ENCODE data around the gene N4BP2.

N4BP2 gene

DNA sequence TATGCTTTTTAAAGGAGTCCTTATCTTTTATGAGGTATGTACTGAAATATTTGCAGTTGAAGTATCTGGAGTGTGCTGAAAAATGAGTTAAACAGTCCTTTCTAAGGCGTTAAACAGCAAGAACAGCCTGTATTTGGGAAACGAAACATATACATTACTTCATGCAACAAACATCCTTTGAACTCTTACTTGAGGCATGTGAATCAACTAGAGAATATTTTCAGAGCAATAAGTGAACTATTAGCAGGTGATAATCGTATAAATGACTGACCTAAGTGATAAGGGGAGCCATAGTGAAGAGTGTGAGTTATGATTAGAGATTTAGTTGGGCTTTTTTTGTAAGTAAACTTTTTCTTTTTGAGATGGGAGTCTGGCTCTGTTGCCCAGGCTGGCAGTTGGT is 94.3 kb downstream of the N4BP2 start:
- DNase-seq (ENCODE audit: low read depth) = no peak
- TF ChIP-seq, protein P1, sequence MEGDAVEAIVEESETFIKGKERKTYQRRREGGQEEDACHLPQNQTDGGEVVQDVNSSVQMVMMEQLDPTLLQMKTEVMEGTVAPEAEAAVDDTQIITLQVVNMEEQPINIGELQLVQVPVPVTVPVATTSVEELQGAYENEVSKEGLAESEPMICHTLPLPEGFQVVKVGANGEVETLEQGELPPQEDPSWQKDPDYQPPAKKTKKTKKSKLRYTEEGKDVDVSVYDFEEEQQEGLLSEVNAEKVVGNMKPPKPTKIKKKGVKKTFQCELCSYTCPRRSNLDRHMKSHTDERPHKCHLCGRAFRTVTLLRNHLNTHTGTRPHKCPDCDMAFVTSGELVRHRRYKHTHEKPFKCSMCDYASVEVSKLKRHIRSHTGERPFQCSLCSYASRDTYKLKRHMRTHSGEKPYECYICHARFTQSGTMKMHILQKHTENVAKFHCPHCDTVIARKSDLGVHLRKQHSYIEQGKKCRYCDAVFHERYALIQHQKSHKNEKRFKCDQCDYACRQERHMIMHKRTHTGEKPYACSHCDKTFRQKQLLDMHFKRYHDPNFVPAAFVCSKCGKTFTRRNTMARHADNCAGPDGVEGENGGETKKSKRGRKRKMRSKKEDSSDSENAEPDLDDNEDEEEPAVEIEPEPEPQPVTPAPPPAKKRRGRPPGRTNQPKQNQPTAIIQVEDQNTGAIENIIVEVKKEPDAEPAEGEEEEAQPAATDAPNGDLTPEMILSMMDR (IDR thresholded peaks at IDR 0.05; ENCODE audit: insufficient read depth, low read depth, low read length, missing control alignments) = no peak
- H3K4me3 ChIP-seq (ENCODE audit: low read depth, low read length) = no peak overlapping the region

DNA sequence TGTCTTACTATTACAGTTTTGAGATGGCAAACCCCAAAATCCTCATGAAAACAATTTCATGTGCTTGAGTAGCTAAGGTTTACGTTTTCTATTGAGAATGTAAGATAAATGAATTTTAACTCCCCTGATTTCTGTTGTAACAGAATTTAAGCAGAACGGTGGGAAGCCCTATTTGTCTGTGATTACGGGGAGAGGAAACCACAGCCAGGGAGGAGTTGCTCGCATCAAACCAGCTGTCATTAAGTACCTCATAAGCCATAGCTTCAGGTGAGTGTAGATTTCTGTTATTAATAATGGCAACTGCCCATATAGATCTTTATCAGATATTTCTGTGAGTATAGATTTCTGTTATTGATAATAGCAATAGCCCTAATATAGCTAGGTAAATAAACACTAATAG is 96.0 kb downstream of the N4BP2 start:
- TF ChIP-seq, protein P1 (IDR thresholded peaks at IDR 0.05; ENCODE audit: insufficient read depth, low read depth, low read length, missing control alignments) = no peak
- H3K4me3 ChIP-seq (ENCODE audit: low read depth, low read length) = no peak overlapping the region
- DNase-seq (ENCODE audit: low read depth) = peak; percentile 19

DNA sequence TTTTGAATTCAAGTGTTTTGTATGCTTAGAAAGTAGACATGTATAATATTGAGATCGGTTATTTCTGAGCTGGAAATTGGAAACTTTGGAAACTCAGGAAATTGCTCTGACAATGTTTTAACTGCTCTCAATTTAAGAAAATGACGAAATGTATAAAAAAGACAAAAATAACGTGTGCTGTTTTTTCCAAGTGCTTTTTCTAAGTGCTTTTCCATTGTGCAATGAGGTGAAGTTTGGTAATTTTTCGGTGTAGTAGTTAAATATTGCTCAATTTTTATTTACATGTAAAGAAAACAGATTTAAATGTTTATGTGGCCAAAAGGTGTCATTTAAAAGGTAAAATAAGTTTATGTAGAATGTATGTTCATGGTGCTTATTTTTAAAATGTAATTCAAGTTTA is 100.8 kb downstream of the N4BP2 start:
- H3K4me3 ChIP-seq (ENCODE audit: low read depth, low read length) = no peak overlapping the region
- DNase-seq (ENCODE audit: low read depth) = no peak
- TF ChIP-seq, protein P1 (IDR thresholded peaks at IDR 0.05; ENCODE audit: insufficient read depth, low read depth, low read length, missing control alignments) = no peak

DNA sequence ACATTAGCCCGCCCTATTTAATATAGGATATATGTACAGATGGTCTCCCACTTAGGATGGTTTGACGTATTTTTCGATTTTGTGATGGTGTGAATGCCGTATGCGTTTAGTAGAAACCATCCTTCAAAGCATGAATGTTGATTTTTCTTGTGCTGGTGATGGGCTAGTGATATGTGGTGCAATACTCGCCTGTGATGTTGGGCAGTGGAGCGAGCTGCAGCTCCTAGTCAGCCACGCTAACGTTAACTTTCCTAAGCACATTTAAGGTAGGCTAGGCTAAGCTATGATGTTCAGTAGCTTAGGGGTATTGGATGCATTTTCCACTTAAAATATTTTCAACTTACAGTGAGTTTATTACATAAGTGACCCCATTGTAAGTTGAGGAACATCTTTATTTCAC is 103.6 kb downstream of the N4BP2 start:
- TF ChIP-seq, protein P1 (IDR thresholded peaks at IDR 0.05; ENCODE audit: insufficient read depth, low read depth, low read length, missing control alignments) = no peak
- DNase-seq (ENCODE audit: low read depth) = no peak
- no peak overlapping the region for H3K4me3 ChIP-seq (ENCODE audit: low read depth, low read length)

DNA sequence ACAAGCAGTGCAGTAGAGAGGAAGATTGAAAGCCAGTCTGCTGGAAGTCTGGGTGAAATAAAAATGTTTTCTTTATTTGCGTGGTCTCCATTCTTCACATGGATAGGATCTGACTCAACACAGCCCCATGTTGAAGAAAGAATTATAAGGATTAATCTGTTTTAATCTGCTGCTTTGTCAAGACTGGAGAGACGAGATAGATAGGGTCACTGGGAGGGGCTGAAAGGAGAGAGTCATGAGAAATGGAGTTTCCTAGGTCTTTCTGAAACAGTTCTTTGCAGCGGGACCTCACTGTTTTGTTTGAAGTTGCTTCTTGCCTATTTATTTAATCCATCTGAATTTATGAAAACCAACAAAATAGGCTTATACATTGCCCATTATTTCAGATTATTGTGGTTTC is 107.8 kb downstream of the N4BP2 start:
- DNase-seq (ENCODE audit: low read depth) = no peak

DNA sequence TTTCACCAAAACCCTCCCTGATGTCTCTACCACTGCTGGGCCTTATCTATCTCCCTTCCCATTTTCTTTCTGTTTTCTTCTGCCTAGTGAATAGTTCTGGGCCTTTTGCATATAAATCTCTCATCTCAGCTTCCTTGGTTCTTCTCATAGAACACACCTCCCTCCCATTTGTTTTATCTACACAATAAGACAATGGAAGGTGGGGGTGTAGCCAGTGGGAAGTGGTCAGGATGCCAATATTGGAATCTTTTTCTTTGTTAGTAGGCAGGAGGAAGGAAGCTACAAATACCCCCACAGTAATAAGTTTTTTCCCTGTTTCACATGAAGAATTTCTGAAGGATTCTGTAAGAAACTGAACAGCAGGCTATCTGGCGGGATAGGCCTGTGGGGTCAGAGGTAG is 109.3 kb downstream of the N4BP2 start:
- TF ChIP-seq, protein P1 (IDR thresholded peaks at IDR 0.05; ENCODE audit: insufficient read depth, low read depth, low read length, missing control alignments) = no peak
- DNase-seq (ENCODE audit: low read depth) = no peak
- no peak overlapping the region for H3K4me3 ChIP-seq (ENCODE audit: low read depth, low read length)

More for the DNA sequence above, 107.8 kb downstream of the N4BP2 start:
- TF ChIP-seq, protein P1 (IDR thresholded peaks at IDR 0.05; ENCODE audit: insufficient read depth, low read depth, low read length, missing control alignments) = no peak
- no peak overlapping the region for H3K4me3 ChIP-seq (ENCODE audit: low read depth, low read length)

DNA sequence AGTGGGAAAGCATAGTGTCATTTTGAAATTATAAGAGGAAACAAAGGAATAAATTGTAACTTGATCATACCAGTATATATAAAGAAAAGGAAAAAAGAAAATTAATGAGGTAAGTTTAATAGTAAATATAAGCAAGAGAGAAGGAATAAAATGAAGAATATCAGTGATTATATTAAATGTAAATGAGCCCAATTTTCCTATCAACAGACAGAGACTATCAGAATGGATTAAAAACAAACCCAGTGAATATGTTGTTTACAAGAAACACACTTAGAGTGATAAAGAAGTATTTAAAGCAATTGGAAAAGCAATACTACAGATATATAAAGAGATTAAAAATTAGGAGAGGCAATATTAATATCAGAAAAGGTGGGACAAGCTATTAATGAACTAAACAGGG is 111.4 kb downstream of the N4BP2 start:
- TF ChIP-seq, protein P1 (IDR thresholded peaks at IDR 0.05; ENCODE audit: insufficient read depth, low read depth, low read length, missing control alignments) = no peak

More for the DNA sequence above, 111.4 kb downstream of the N4BP2 start:
- no peak overlapping the region for H3K4me3 ChIP-seq (ENCODE audit: low read depth, low read length)
- DNase-seq (ENCODE audit: low read depth) = no peak
